ENCODE results near the gene LOXL3. TPM values are rescaled to one million over a fixed set of nuclear protein-coding genes. Genes with fewer than 3 reads are reported as not detected.

Gene LOXL3
- total RNA-seq, 1 experiment from 2014 or later, result 29.0 TPM

DNA sequence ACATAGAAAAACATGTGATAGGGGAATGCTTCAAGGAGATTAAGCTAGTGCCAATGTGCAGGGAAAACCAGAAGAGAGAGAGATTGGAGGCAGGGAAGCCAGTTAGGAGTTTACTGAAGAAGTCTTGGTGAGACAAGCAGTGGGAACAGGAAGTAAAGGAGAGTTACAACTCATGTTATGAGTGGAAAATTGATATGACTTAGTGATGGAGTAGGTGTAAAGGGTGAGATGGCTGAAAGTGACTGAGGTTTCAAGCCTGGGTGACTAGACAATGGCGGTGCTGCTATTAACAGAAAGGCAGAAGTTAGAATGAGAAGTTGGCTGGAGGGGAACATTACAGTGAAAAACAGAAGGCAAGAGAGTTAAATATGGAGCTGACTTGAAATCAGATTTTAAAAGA is 17.3 kb upstream of the LOXL3 start:
- Histone ChIP-seq H3T11ph (ENCODE audit: low read length) (no peak overlapping the region), H3K79me1 (ENCODE audit: insufficient read depth, low read depth, low read length, poor library complexity, severe bottlenecking) (no peaks in the 10 kb centered on the region), H4K8ac (replicated peaks; ENCODE audit: insufficient read length, low read depth, low read length) (no peak overlapping the region), H3K27me3 (ENCODE audit: insufficient read depth, low read length) (no peaks in the 10 kb centered on the region), H3K23me2 (ENCODE audit: insufficient read length, low read depth, low read length, poor library complexity, severe bottlenecking) (no peaks in the 10 kb centered on the region), H2AK5ac (ENCODE audit: insufficient read length, low read length) (no peak overlapping the region), H3K56ac (ENCODE audit: insufficient read length, low read depth, low read length) (no peak overlapping the region), H3K9ac (ENCODE audit: extremely low read depth, insufficient read length, low read length) (no peak overlapping the region), H2BK5ac (ENCODE audit: insufficient read length, low read length) (no peak overlapping the region), H4K91ac (ENCODE audit: insufficient read length, low read depth, low read length) (no peak overlapping the region), H2BK20ac (ENCODE audit: low read depth, low read length, poor library complexity, severe bottlenecking) (no peak overlapping the region), H2BK15ac (ENCODE audit: low read depth, low read length) (no peak overlapping the region), H3K14ac (ENCODE audit: insufficient read depth, low read length) (no peak overlapping the region), H3K9me3 (ENCODE audit: control insufficient read depth, low read depth, low read length) (no peaks in the 10 kb centered on the region), H3K4ac (ENCODE audit: low read depth, low read length) (no peak overlapping the region), H2BK12ac (ENCODE audit: insufficient read length, low read depth, low read length) (no peak overlapping the region), H3K18ac (ENCODE audit: insufficient read length, low read depth, low read length) (no peak overlapping the region), H3K79me2 (ENCODE audit: insufficient read depth, low read length) (no peaks in the 10 kb centered on the region), H3K4me1 (ENCODE audit: insufficient read depth, low read length) (no peaks in the 10 kb centered on the region), H4K20me1 (ENCODE audit: control insufficient read depth, insufficient read depth, insufficient read length) (no peaks in the 10 kb centered on the region), H3K23ac (ENCODE audit: insufficient read length, low read depth, low read length) (no peak overlapping the region), H2BK120ac (ENCODE audit: low read depth, low read length, poor library complexity, severe bottlenecking) (no peak overlapping the region), H3K4me2 (ENCODE audit: insufficient read depth, insufficient read length, low read length) (no peak overlapping the region), H3K27ac (ENCODE audit: insufficient read length, low read depth, low read length) (no peak overlapping the region), H2AFZ (ENCODE audit: low read length) (no peak overlapping the region), H4K5ac (ENCODE audit: insufficient read length, low read depth, low read length) (no peak overlapping the region)
- no peak overlapping the region for H3K27ac Mint-ChIP-seq
- H3K4me3 Mint-ChIP-seq, result no peak overlapping the region
- no peaks in the 10 kb centered on the region for H3K9me3 Mint-ChIP-seq
- no peaks in the 10 kb centered on the region for H3K4me1 Mint-ChIP-seq
- DNase-seq, result no peak
- WGBS (ENCODE audit: extremely low coverage, insufficient read length, low lambda C conversion rate), result no CpG with 5 or more reads among the region's 1 CpG
- H3K27me3 Mint-ChIP-seq (ENCODE audit: low read depth), result peaks cover 8% of the 10 kb centered on the region
- H3K36me3 Mint-ChIP-seq (ENCODE audit: insufficient read depth in 1 of 3, low read depth in 3 of 3), result no peaks in the 10 kb centered on the region
- TF ChIP-seq, protein P1, sequence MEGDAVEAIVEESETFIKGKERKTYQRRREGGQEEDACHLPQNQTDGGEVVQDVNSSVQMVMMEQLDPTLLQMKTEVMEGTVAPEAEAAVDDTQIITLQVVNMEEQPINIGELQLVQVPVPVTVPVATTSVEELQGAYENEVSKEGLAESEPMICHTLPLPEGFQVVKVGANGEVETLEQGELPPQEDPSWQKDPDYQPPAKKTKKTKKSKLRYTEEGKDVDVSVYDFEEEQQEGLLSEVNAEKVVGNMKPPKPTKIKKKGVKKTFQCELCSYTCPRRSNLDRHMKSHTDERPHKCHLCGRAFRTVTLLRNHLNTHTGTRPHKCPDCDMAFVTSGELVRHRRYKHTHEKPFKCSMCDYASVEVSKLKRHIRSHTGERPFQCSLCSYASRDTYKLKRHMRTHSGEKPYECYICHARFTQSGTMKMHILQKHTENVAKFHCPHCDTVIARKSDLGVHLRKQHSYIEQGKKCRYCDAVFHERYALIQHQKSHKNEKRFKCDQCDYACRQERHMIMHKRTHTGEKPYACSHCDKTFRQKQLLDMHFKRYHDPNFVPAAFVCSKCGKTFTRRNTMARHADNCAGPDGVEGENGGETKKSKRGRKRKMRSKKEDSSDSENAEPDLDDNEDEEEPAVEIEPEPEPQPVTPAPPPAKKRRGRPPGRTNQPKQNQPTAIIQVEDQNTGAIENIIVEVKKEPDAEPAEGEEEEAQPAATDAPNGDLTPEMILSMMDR (conservative IDR thresholded peaks at IDR 0.05), result no peak

Data from H9 (cell line).